Activated effector memory CD4-positive, alpha-beta T cell treated with Interleukin-2 at 50 U/mL for 16 hours (primary cell): ENCODE measurements around the gene FRG2B.
A peak's percentile ranks its signal among the peaks of the same experiment; 100 is the strongest.
"Not testable (repeated sequence)": the region's sequence is repeated elsewhere in the genome, so short reads cannot be mapped to it uniquely, and the experiment has no call there.

Experiments used
- DNase-seq: peaks from one replicate; pipeline ENCODE4 v3.0.0-alpha.2; 2020

The FRG2B gene

DNA sequence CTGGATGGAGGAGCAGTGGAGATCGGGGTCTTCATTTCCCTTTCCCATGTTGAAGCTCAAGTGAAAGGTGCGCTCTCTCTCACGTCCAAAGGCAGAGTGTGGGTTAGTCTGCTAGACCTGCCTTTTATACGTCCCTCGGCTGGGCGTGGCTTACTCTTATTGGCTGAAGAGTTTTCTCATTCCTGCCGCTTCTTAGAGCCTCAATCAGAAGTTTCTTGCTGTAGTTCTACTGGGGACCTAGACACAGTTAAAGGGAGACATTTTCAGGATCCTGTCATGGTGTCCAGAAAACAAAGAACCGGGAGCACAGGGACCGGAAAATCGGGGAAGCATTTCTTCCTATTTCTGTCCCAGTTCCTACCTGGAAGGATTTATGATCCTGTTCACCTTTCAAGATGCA is at the start of gene FRG2B:
FRG2B (minus strand) TSS at position 101 of the 400 bp plus-strand sequence; CDS start at position 48, 53 bp downstream.
- not testable (repeated sequence) for DNase-seq

DNA sequence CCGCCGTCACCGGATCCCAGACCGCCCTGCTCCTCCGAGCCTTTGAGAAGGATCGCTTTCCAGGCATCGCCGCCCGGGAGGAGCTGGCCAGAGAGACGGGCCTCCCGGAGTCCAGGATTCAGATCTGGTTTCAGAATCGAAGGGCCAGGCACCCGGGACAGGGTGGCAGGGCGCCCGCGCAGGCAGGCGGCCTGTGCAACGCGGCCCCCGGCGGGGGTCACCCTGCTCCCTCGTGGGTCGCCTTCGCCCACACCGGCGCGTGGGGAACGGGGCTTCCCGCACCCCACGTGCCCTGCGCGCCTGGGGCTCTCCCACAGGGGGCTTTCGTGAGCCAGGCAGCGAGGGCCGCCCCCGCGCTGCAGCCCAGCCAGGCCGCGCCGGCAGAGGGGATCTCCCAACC is 40.9 kb upstream of the FRG2B start:
- not testable (repeated sequence) for DNase-seq

DNA sequence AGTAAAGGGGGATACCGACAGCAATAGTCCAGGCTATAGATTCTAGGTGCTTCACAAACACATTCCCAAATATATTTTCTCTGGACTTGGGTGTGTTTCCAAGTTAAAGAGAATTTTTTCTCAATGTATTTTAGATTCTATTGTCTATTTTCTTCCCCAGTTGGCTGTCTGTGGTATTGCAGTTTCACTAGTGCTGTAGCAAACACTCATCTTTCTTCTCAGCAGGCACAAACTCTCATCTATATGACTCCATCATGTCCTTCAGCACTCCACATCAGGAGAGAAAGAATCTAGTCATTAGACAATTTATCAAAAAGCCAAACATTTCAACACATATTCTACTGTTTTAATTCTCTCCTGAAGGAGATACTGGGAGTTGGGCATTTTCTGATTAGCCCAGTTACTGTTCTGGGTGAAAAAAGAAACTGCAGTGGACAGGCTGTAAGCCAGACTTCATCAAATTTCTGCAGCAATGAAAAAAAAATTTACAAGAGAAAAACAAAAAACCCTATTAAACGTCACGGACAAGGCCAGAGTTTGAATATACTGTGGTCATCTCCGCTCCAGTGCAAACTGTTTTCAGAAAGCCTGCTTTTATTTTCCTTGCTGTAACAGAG is 37.1 kb upstream of the FRG2B start:
- not testable (repeated sequence) for DNase-seq

DNA sequence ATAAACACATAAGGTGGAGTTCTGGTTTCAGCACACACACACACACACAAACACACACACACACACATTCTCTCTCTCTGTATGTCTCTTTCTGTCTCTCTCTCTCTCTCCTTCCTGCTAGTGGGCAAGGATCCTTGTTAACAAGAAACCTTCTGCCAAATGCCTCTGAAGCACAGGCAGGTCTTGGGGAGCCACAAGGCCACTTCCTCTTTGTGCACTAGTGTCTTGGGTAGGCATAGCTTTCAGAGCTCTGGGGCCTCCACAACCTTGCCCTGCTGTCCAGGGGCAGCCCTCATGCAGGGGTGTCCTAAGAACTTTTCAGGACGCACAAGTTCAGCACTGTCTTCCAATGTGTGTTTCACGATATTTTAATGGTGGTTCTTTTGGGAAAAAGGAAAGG is 34.5 kb upstream of the FRG2B start:
- DNase-seq, result not testable (repeated sequence)

DNA sequence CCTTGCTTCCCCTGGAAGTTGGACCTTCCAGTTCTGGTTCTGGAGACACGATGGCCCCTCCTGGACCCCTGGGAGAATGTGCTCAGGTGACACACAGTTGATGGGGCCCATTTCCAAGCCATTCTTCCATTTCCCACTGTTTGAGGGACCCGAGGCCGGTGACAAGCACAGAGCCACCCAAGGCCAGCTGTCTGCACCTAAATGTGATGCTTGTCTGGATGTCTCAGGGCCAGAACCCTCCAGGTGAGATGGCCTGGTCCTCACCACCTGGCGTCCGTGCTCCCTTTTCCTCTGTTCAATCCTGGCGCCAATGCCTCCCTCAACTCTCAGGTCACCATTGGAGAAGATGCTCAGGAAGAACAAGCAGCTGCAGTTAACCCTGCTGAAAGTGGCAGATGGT is 33.9 kb upstream of the FRG2B start:
- not testable (repeated sequence) for DNase-seq

DNA sequence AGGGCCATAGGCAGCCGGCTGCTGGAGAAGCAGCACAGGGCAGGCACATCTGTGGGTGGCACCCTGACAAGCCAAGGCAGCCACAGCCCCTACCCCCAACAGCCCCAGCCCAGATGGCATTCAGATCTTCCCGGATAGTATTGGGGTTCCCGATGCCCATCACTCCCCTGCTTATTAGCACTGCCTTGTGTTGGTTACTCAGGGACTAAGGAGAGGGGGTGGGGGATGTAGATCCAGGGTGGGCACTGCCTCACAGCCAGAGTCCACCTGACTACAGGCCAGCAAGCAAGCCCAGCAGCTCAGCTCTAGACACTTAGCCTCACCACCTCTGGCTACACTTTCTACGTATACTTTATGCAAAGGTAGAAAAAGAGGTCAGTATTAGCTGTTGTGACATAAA is 30.7 kb upstream of the FRG2B start:
- DNase-seq, result not testable (repeated sequence)

DNA sequence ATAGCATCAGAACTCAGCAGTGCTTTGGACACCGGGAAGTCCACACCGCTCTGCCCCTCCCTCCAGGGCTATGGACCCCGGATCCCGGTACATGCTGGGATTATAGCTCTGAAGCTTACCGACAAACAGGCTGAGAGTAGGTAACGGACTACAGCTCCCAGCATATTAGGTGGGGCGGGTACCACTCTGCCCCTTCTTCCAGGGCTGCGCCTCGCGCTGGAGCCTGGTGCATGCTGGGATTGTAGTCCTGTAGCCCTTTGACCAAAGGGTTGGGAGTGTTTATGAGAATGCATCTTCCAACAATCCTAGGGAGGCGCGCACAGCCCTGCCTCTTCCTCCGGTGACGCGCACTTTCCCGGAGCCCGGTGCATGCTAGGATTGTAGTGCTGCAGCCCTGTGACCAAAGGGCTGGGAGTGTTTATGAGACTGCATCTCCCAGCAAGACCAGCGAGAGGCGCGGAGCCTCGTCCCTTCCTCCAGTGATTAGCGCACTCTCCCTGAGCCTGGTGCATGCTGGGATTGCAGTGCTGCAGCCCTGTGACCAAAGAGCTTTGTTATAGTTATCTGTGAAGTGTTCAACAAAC is 22.4 kb upstream of the FRG2B start:
- peak; percentile 19 for DNase-seq

DNA sequence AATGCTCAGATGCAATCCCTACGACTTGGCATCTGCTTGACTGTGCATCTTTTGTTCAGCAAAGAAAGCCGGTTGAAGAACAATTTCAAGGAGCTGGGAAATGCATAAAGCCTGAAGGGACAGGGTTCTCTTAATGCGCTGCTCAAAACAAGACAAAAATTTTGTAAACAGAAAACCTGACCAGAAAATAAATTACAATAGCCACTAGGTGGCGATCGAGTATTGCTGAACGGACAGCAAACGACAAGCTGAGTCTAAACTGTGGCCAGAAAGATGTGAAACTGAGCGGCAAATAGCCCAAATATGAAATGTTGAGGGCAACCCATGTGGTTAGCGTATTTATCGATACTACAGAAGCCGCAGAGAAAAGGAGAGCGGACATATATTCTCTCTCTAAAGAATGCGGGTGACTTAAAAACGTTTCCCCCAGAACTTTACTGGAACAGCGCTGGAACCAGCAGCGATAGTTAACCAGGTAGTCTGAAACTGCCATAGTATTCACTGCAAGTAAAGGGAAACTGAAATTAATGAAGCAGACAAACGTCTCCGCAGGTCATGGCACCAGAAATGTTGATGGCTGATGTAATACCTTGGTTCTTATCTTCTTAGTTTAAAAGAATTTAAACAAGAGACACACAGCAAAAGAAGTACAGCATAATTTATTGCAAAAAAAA is 20.6 kb upstream of the FRG2B start:
- not testable (repeated sequence) for DNase-seq

DNA sequence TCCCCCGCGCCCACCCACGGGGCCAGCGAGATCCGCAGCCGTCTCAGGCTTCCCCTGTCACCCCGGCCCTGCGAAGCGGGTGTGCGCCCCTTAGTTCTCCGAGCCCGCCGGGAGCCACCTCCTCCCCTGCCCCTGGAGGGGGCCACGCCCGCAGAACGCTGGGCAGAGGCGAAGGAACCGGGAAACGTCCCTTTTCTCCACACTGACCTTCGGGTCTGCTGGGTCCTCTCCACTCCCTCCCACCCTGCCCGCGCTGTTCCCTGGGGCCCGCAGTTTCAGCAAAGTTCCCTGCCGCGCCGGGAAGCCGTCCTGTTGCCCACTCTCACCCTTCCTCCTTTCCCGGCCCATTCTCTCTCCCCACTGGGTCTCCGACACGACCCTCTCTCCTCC is 11.2 kb upstream of the FRG2B start:
- DNase-seq, result not testable (repeated sequence)

DNA sequence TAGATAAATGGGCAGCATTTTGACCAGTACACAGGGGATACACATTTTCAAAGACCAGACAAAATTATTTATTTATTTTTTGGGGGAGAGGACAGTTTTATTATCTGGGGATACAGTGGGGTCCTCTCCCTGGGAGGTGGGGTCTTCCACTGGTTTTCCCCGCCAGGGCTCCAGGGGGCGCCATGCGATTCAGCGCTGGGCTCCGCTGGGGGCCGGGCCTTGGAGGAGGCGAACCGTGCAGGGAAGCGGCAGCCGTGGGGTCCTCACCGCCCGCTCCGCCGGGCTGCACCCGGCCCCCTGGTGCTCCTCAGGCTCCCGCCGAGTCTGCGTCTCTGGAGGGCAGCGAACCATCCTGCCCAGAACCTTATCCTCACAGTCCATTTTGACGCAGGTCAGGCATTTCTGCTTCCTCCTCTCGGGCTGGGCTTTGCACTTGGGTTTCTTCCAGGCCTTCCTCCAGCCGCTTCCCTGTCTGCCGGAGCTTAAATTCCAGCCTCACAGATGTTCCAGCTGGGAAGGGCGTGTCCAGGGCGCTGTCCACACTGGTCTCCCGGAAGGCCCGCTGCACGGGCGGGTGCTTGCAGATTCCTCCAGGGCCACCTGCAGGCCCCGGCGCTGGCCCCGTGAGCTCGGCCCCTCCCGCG is 10.7 kb upstream of the FRG2B start:
- DNase-seq, result not testable (repeated sequence)

DNA sequence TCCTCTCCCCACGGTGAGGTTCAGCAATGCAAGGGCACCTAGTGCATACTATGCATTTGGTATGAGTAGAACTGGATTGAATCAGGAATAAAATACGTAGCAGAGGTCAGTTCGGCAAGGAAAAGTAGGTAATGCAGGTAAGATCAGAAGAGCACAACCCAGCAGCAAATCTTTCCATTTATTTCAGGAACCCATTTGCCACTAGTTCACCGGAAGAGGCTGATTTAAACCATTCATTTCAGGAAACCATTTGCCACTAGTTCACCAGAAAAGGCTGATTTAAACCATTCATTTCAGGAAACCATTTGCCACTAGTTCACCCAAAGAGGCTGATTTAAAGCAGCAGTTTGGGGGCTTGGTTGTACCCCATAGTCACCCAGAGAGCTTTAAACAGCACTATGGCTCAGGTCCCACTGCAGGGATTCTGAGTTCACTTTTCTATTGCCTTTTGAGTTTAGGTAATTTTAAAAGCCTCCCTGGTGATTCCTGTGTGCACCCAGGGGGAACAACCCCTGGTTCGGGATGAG is 4.2 kb upstream of the FRG2B start:
- DNase-seq, result not testable (repeated sequence)

DNA sequence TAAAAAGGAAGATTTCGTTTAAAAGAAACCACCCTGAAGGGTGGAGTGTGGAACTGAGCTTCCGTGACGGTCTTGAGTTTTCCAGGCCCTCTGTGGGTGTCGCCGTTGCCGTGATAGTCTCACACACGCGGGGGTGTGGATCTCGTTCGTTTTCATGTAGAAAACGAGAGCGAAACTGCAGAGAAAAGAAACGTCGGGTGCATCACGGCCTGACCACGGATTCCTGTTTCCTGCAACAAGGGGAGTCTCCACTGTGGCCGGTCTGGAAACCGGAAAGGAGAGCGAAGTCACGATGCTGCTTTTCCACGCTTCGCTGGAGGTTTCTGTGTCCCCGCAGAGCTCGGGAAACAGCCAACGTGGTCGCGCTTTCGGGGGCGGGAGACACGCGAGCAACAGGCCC is 4.1 kb downstream of the FRG2B start:
- not testable (repeated sequence) for DNase-seq

DNA sequence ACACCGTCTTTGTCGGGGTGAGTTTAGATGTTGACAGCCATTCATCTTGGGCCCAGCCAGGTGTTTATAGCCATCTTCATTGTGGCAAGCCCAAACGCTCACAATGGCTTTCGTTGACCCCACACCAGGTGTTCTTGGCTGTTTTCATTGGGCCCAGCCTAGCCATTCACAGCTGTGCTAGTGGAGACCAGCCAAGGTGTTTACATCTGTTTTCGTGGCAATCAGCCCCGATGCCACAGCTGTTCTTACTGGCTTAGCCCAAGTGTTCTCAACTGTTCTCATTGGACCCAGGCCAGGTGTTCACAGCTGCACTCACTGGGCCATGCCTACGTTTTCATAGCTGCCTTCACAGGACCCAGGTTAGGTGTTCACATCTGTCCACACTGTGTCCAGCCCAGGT is 7.7 kb downstream of the FRG2B start:
- no peak for DNase-seq

DNA sequence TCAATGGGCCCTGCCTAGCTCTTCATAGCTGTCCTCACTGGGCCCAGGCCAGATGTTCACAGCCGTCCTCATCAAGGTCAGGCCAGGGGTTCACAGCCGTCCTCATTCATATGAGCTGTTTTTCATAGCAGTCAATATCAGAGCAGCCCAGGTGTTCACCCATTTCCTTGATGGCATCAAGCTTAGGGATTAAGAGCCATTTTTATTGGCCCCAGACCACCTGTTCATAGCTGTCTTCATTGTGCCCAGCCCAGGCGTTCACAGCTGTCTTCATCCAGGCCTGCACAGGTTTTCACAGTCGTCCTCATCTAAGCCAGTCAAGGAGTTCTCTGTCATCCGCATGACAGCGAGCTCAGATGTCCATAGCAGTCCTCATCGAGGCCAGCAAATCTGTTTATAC is 9.4 kb downstream of the FRG2B start:
- no peak for DNase-seq

DNA sequence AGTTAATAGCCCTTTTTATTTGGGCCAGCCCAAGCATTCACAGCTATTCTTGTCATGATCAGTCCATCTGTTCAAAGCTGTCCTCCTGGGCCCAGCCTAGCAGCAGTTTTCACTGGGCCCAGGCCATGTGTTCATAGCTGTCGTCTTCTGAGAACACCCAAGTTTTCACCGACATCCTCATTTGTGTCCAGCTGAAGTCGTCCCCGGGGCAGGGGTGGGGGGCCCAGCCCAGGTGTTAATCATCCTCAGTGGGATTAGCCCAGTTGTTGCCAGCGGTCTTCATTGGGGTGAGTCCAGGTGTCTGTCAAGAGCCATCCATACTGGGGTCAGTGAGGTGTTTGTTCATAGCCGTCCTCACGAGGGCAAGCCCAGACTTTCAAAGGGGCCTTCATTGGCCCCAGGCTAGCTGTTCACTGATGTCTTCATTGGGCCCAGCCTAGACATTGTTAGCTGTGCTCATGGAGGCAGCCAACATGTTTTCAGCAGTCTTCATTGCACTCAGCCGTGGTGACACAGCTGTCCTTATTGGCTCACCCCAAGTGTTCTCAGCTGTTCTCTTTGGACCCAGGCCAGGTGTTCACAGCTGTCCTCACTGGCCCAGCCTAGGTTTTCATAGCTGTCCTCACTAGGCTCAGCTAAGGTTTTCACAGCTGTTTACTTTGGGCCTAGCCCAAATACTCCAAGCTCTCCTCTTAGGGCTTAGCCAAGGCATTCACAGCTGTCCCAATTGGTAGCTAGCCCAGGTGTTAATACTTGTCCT is 10.0 kb downstream of the FRG2B start:
- DNase-seq, result no peak

DNA sequence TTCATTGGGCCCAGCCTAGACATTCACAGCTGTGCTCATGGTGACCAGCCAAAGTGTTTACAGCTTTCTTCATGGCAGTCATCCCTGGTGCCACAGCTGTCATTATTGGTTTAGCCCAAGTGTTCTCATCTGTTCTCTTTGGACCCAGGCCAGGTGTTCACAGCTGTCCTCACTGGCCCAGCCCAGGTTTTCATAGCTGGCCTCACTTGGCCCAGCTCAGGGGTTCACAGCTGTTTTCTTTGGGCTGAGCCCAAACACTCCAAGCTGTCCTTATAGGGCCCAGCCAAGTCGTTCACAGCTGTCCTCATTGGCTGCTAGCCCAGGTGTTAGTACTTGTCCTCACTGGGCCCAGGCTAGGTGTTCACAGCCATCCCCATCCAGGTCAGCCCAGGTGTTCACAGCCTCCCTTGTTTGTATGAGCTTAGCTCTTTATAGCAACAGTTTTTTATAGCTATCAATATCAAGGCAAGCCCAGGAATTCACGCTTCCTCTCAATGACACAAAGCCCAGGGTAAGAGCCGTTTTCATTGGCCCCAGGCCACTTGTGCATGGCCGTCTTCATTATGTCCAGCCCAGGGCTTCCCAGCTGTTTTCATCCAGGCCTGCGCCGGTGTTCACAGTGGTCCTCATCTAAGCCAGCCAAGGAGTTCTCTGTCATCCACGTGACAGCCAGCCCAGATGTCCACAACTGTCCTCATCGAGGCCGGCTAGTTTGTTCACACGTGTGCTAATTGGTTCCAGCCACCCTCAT is 11.6 kb downstream of the FRG2B start:
- DNase-seq, result no peak

DNA sequence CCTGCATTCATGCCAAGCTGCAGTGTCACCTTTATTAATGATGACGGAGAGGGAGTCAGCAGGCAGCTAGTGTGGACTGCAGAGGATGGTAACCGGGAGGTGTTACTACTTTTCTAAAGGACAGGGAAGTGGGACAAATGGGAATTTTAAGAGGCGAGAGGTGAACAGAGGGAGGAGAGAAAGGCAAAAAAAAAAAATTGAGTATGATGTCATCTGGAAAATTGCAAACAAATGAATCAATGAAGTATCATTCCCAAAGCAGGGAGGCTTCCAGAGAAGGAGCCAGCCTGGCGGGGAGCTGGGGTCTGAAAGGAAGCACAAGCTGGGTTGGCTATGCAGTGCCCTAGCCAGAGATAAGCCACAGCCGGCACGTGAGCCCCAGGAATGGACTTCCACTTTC is 12.9 kb downstream of the FRG2B start:
- DNase-seq, result no peak

DNA sequence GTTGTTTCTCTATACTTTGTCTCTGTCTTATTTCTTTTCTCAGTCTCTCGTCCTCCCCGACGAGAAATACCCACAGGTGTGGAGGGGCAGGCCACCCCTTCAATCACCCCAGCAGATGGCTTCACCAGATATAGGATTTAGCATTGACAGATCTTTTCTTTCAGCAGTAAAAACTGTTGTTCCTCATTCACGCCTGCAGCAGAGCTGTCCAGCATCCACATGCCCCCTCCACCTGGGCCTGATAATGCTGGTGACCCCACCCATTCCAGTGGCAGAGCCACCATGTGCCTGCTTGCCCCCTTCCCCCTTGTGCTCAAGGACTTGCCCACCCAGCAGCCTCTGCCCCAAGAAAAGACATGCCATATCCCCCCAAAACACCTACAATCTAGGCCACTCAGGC is 15.5 kb downstream of the FRG2B start:
- DNase-seq, result no peak

DNA sequence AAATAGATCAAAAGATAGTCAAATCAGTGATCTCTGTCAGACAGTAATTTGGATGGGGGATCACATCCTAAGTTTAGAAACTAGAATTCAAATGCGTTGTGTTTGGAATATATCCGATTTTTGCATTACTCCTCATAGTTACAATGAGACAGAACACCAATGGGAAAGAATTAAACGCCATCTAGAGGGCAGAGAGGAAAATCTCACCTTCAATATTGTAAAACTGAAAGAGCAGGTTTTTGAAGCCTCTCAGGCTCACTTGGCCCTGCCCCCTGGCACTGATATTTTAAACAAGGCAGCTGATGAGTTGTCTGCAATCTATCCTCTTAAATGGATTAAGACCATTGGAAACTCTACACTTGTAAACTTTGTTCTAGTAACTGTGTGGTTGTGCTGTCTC is 17.7 kb downstream of the FRG2B start:
- DNase-seq, result no peak

DNA sequence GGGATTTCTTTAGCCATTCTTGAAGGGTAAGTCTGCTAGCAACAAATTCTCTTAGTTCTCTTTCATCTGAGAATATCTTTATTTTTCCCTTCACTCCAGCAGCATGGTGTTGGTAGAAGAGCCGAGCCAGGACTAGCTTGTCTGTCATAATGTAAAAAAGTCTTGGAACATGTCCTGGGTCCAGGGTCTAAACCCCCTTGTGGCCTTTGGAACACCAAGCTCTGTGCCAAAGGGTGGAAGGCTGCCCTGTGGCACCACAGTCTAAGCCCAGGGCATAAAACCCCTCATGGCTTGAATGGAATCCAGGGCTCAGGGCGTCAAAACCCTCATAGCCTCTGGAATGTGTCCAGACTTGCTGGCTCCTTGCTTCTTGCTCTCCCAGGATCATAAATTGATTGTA is 23.2 kb downstream of the FRG2B start:
- DNase-seq, result not testable (repeated sequence)

DNA sequence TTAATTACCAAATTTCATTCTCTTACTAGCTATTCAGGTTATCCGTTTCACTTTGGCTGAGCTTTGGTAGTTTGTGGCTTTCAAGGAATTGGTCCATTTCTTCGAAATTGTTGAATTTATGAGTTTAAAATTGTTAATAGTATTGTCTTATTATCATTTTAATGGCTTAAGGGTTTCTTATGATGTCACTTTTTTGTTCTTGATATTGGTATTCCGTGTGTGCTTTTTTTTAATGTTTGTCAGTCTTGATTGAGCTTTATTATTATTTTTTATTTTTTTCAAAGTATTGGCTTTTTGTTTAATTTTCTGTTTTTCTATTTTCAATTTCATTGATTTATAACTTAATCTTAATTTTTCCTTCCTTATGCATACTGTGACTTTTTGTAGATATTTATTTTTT is 25.9 kb downstream of the FRG2B start:
- no peak for DNase-seq

DNA sequence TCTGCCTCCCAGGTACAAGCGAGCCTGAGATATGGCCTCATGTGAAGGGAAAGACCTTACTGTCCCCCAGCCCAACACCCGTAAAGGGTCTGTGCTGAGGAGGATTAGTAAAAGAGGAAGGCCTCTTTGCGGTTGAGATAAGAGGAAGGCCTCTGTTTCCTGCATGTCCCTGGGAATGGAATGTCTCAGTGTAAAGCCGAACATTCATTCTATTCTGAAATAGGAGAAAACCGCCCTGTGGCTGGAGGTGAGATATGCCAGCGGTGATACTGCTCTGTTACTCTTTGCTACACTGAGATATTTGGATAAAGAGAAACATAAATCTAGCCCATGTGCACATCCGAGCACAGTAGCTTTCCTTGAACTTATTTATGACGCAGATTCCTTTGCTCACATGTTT is 26.7 kb downstream of the FRG2B start:
- not testable (repeated sequence) for DNase-seq
